Stomach smooth muscle (tissue), 2 donors: ENCODE measurements around the gene TMEM45A.
"Not testable (repeated sequence)": the region's sequence is repeated elsewhere in the genome, so short reads cannot be mapped to it uniquely, and the experiment has no call there.

ENCODE experiments used
- H3K27ac ChIP-seq: one replicate; pipeline ENCODE4 v1.7.0; 2013; ENCODE audit warnings: mild to moderate bottlenecking, low read length, inconsistent platforms
- H3K27me3 ChIP-seq, 2 donors: one replicate each; pipeline ENCODE4 v1.7.0; 2013; ENCODE audit warnings: low read length in 2 of 2; ENCODE audit not compliant: insufficient read depth in 2 of 2, control insufficient read depth in 1 of 2
- H3K36me3 ChIP-seq, 2 donors: one replicate each; pipeline ENCODE4 v1.7.0; 2013; ENCODE audit warnings: low read length in 2 of 2; ENCODE audit not compliant: control insufficient read depth in 2 of 2, insufficient read depth in 2 of 2
- H3K4me1 ChIP-seq: one replicate; pipeline ENCODE4 v1.7.0; 2013; ENCODE audit warnings: low read length; ENCODE audit not compliant: control insufficient read depth, insufficient read depth
- H3K4me3 ChIP-seq, 2 donors: one replicate each; pipeline ENCODE4 v1.7.0; 2013; ENCODE audit warnings: low read length in 2 of 2
- H3K9ac ChIP-seq, 2 donors: one replicate each; pipeline ENCODE4 v1.7.0; 2013; ENCODE audit warnings: low read length in 2 of 2, mild to moderate bottlenecking in 1 of 2
- H3K9me3 ChIP-seq, 2 donors: one replicate each; pipeline ENCODE4 v1.7.0; 2013; ENCODE audit warnings: low read length in 2 of 2; ENCODE audit not compliant: control insufficient read depth in 2 of 2
- donor health status: healthy.
- donor health status: Pancreatic carcinoma.

TMEM45A gene

DNA sequence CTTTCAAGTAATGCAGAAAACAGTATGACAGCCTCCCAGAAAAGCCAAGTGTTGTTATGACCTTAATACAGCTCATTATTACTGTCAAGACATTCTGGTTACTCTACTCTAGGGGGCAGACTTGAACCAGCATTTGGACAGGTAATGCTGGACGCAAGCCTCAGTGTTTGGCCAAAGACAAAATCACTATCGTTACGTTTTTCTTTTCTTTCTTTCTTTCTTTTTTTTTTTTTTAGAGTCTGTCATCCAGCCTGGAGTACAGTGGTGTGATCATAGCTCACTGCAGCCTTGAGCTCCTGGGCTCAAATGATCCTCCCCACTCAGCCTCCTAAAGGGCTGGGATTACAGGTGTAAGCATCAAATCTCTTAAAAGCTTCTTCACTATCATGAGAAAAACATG lies 29.4 kb upstream of the TMEM45A start:
- no peaks in the 10 kb centered on the region for H3K27me3 ChIP-seq
- H3K4me3 ChIP-seq = no peak overlapping the region
- H3K4me1 ChIP-seq = no peaks in the 10 kb centered on the region
- H3K9me3 ChIP-seq = peaks cover 0 to 5% of the 10 kb centered on the region in 2 donors
- H3K36me3 ChIP-seq = no peaks in the 10 kb centered on the region
- no peak overlapping the region for H3K9ac ChIP-seq
- no peak overlapping the region for H3K27ac ChIP-seq

DNA sequence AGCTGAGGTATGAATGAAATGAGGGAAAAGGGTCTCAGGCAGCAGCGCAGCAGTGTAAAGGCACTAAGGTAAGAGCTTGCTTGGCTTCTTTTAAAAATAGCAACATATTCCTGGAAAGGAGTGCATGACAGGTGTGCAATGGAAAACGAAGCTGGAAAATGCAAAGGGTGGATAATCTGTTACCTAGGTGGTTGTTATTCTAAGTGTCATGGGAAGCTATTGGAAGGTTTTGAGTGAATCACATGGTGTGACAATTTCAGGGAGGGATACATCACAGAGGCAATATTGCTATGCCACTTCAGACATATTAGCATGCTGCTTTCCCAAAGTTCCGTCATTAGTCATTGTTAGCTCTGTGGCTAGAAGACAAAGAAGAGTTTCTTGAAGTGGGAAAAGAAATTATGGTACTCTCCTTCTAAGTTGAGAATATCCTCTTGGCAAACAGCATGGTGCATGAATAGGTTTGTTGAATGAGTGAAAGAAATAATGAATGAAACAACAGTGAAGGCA lies 28.7 kb upstream of the TMEM45A start:
- Histone ChIP-seq H3K9ac (no peak overlapping the region), H3K36me3 (no peaks in the 10 kb centered on the region), H3K27me3 (no peaks in the 10 kb centered on the region), H3K4me1 (no peaks in the 10 kb centered on the region), H3K27ac (no peak overlapping the region), H3K9me3 (peaks cover 0 to 5% of the 10 kb centered on the region in 2 donors), H3K4me3 (no peak overlapping the region)

GRCh38 chr3:100465892-100466777 lies 26.3 kb upstream of the TMEM45A start:
- H3K9me3 ChIP-seq = peaks cover 0 to 5% of the 10 kb centered on the region in 2 donors
- H3K4me1 ChIP-seq = no peaks in the 10 kb centered on the region
- H3K4me3 ChIP-seq = no peak overlapping the region
- no peaks in the 10 kb centered on the region for H3K36me3 ChIP-seq
- H3K27ac ChIP-seq = no peak overlapping the region
- H3K9ac ChIP-seq = no peak overlapping the region
- H3K27me3 ChIP-seq = no peaks in the 10 kb centered on the region

GRCh38 chr3:100467133-100467532 lies 25.3 kb upstream of the TMEM45A start:
- Histone ChIP-seq H3K4me1 (no peaks in the 10 kb centered on the region), H3K9me3 (peaks cover 0 to 5% of the 10 kb centered on the region in 2 donors), H3K27ac (no peak overlapping the region), H3K9ac (no peak overlapping the region), H3K4me3 (no peak overlapping the region), H3K27me3 (no peaks in the 10 kb centered on the region), H3K36me3 (no peaks in the 10 kb centered on the region)

GRCh38 chr3:100468676-100469075 lies 23.7 kb upstream of the TMEM45A start:
- Histone ChIP-seq H3K4me3 (no peak overlapping the region), H3K9me3 (peaks cover 0 to 5% of the 10 kb centered on the region in 2 donors), H3K36me3 (no peaks in the 10 kb centered on the region), H3K27me3 (no peaks in the 10 kb centered on the region), H3K9ac (no peak overlapping the region), H3K27ac (no peak overlapping the region), H3K4me1 (no peaks in the 10 kb centered on the region)

DNA sequence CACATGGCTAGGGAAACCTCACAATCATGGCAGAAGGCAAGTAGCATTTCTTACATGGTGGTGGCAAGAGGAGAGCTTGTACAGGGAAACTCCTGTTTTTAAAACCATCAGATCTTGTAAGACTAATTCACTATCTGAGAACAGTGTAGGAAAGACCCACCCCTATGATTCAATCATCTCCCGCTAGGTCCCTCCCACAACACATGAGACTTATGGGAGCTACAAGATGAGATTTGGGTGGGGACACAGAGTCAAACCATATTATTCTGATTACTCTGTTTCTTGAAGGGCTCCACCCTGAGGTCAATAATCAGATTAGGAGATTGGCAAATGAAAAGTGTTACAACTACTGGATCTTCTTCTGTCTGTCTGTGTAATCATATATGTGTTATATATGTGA lies 21.5 kb upstream of the TMEM45A start:
- no peaks in the 10 kb centered on the region for H3K4me1 ChIP-seq
- H3K4me3 ChIP-seq = no peak overlapping the region
- no peaks in the 10 kb centered on the region for H3K36me3 ChIP-seq
- H3K9me3 ChIP-seq = peaks cover 0 to 5% of the 10 kb centered on the region in 2 donors
- H3K27me3 ChIP-seq = no peaks in the 10 kb centered on the region
- H3K27ac ChIP-seq = no peak overlapping the region
- no peak overlapping the region for H3K9ac ChIP-seq

GRCh38 chr3:100471444-100471843 lies 21.0 kb upstream of the TMEM45A start:
- Histone ChIP-seq H3K4me3 (no peak overlapping the region), H3K4me1 (no peaks in the 10 kb centered on the region), H3K36me3 (no peaks in the 10 kb centered on the region), H3K27me3 (no peaks in the 10 kb centered on the region), H3K9me3 (peaks cover 0 to 5% of the 10 kb centered on the region in 2 donors), H3K9ac (no peak overlapping the region), H3K27ac (no peak overlapping the region)

GRCh38 chr3:100477851-100478360 lies 14.5 kb upstream of the TMEM45A start:
- H3K4me3 ChIP-seq, H3K27me3 ChIP-seq, H3K36me3 ChIP-seq, H3K27ac ChIP-seq, H3K4me1 ChIP-seq, H3K9ac ChIP-seq, H3K9me3 ChIP-seq: not testable (repeated sequence)

DNA sequence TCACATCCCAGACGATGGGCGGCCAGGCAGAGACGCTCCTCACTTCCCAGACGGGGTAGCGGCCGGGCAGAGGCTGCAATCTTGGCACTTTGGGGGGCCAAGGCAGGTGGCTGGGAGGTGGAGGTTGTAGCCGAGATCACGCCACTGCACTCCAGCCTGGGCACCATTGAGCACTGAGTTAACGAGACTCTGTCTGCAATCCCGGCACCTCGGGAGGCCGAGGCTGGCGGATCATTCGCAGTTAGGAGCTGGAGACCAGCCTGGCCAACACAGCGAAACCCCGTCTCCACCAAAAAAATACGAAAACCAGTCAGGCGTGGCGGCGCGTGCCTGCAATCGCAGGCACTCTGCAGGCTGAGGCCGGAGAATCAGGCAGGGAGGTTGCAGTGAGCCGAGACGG lies 13.9 kb upstream of the TMEM45A start:
- H3K9me3 ChIP-seq, H3K4me1 ChIP-seq, H3K36me3 ChIP-seq, H3K9ac ChIP-seq, H3K27me3 ChIP-seq, H3K4me3 ChIP-seq, H3K27ac ChIP-seq: not testable (repeated sequence)

GRCh38 chr3:100480081-100480480 lies 12.3 kb upstream of the TMEM45A start:
- no peaks in the 10 kb centered on the region for H3K36me3 ChIP-seq
- no peak overlapping the region for H3K4me3 ChIP-seq
- peaks cover 0 to 2% of the 10 kb centered on the region in 2 donors for H3K27me3 ChIP-seq
- H3K9ac ChIP-seq = no peak overlapping the region
- H3K27ac ChIP-seq = no peak overlapping the region
- H3K9me3 ChIP-seq = no peaks in the 10 kb centered on the region
- no peaks in the 10 kb centered on the region for H3K4me1 ChIP-seq

DNA sequence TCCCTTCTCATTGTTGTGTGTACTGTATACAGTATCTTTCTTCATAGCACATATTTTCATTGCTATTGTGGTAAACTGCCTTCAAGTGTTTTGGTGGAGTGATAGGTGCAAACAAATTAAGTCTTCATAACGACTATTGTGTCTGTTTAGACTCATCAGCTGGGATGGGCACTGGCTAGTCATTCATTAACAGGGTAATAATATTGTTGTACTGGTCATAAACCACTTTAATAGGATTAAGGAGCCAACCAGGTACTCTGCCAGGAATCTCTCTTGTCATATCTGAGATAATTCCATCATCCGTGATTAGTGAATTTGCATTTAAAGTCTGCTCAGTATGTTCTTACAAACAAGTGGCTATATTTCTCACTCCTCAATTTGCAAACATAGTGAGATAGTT lies 10.2 kb upstream of the TMEM45A start:
- Histone ChIP-seq H3K9ac (no peak overlapping the region), H3K27ac (no peak overlapping the region), H3K27me3 (peaks cover 0 to 2% of the 10 kb centered on the region in 2 donors), H3K4me1 (no peaks in the 10 kb centered on the region), H3K36me3 (no peaks in the 10 kb centered on the region), H3K9me3 (no peaks in the 10 kb centered on the region), H3K4me3 (no peak overlapping the region)
